Kidney tubule cell (primary cell): Measurements from ENCODE around the gene ZNF300.
"Not testable (repeated sequence)": the region's sequence is repeated elsewhere in the genome, so short reads cannot be mapped to it uniquely, and the experiment has no call there.

ENCODE experiments used
- DNase-seq: peaks from one replicate; pipeline ENCODE4 v3.0.0-alpha.2; 2018; ENCODE audit warnings: low spot score

Gene ZNF300

DNA sequence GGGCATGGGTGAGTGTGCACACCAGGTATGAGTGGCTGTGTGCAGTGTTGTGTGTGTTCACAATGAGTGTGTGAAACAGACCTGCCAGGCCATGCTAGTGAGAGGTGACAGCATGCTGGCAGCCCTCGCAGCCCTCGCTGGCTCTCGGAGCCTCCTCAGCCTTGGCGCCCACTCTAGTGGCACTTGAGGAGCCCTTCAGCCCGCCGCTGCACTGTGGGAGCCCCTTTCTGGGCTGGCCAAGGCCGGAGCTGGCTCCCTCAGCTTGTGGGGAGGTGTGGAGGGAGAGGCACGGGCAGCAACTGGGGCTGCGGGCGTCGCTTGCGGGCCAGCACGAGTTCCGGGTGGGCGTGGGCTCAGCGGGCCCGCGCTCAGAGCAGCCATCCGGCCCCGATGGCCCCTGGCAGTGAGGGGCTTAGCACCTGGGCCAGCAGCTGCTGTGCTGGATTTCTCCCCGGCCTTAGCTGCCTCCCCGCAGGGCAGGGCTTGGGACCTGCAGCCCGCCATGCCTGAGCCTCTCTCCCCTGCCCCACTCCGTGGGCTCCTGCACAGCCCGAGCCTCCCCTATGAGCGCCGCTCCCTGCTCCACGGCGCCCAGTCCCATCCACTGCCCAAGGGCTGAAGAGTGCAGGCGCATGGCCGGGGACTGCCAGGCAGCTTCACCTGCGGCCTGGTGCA is 59.5 kb downstream of the ZNF300 start:
- not testable (repeated sequence) for DNase-seq
